Measurements from ENCODE around the gene VAC14. TPM values are rescaled to one million over a fixed set of nuclear protein-coding genes. Genes with fewer than 3 reads are reported as not detected.

The VAC14 gene
- total RNA-seq, 4 donors from 2014 or later: 20.5 to 44.2 (median 29.5) TPM

GRCh38 chr16:70751593-70751992 is 49.4 kb downstream of the VAC14 start:
- TF ChIP-seq CTCF (IDR thresholded peaks at IDR 0.05; ENCODE audit: low read depth): no peak

DNA sequence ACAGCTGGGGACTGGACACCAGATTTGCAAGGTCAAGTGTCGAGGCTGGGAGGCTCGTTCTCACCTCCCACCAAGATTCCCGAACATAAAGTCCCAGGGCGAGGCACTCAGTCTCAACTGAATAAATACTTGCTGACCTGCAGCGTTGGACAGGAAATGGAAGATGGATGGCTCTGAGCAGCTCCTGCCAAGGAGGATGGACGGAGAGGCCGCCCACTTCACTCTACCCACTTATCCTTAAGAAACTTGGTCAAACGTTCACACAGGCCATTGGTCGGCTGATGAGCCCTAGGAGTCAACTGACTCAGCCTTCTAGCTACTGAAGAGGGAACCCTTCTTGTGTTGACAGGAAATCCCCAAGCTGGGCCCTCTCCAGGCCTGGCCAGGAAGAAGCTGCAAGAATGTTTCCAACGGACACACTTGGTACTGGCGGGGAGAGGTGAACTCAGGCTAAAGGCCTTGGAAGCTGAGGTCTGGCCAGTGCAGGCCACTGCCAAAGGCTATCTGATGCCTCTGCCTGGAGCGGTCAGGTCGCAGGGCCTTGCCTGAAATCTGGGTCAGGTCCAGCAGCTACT is 50.0 kb downstream of the VAC14 start:
- TF ChIP-seq CTCF (IDR thresholded peaks at IDR 0.05; ENCODE audit: low read depth): no peak

DNA sequence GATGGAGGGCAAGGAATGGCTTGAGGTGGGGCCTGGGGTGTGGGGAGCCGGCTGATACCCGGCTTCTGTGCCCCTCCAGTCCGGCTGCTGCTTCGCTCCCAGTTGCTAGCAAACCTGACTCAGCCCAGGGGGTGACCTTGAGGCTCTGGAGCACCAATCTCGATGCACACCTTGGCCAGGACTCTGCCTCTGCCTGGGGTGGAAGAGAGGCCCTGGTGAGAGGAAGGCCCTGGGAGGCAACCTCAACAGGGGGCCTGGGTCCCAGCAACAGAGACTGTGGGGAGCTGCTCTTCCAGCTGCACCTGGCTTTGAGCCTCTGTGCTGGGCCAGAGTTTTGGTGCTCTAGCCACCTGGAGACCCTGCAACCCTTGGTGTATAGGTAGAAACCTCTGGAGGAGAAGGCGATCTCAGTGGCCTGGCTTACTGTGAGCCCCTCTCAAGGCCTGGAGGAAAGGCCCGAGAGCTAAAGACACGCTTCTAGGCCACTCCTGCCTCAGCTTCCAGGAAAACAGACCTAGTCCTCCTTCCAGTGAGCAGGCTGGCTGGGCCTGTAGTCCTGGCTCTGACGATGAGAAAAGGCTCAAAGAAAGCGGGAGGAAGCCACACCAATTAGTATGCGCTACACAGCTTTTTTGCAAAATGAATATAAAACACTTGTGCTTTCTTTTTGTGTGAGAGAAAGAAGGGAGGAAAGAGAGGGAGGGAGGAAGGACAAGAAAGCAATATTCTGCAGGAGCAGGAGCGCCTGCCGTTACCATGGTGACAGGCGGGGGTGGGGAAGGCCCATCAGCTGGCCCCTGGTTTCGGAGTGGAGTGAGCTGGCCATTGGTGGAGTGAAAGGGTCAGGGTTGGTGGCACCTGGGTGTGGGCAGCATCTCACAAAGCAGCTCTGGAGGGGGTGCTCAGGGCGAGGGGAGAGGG is 51.0 kb downstream of the VAC14 start:
- no peak for TF ChIP-seq CTCF (IDR thresholded peaks at IDR 0.05; ENCODE audit: low read depth)

- TF ChIP-seq CTCF (IDR thresholded peaks at IDR 0.05; ENCODE audit: low read depth): no peak
Measured at GRCh38 chr16:70749006-70749678, 51.8 kb downstream of the VAC14 start.

GRCh38 chr16:70747703-70748631 is 53.0 kb downstream of the VAC14 start:
- no peak for TF ChIP-seq CTCF (IDR thresholded peaks at IDR 0.05; ENCODE audit: low read depth)

DNA sequence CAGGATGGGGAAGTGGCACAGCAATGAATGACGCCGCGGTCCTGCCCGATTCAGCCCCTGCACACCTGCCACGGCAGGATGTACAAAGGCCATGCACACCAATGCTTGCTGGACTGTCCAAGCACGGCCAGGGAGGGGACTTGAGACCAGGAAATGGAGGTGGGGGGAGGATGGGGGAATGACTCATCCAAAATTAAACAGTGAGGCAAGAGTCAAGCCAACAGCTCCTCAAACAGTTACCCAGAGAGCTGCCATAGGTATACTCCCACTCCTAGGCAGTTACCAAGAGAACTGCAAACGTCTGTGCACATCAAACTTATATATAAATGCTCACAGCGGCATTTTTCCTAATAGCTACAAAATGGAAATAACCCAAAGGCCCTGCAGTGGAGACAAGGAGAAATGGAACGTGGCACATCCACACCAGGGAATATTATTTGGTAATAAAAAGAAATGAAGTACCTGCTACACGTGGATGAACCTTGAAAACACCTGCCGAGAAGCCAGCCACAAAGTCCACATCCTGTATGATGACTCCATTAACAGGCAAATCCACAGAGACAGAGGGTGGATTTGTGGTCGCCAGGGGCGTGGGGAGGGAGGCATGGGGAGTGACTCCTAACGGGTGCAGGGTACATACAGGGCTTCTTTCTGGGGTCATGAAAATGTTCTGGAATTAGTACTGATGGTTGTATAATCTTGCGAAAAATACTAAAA is 54.1 kb downstream of the VAC14 start:
- TF ChIP-seq CTCF (IDR thresholded peaks at IDR 0.05; ENCODE audit: low read depth): no peak

All from subcutaneous adipose tissue (tissue), 4 donors.